HepG2 (cell line): ENCODE results near the gene HMG20B. TPM values are rescaled to one million over a fixed set of nuclear protein-coding genes. Genes with fewer than 3 reads are reported as not detected.

ENCODE experiments used
- ARID2 ChIP-seq: sonication (generic); formaldehyde crosslinking; IDR thresholded peaks from 2 replicates; pipeline ENCODE4 v1.8.1; 2022; ENCODE audit warnings: mild to moderate bottlenecking, missing genetic modification reagents, borderline replicate concordance
- ARID5B ChIP-seq: IDR thresholded peaks from 2 replicates; pipeline ENCODE4 v1.4.0; 2020; ENCODE audit warnings: mild to moderate bottlenecking, missing genetic modification reagents
- CERS6 ChIP-seq: sonication (generic); formaldehyde crosslinking; IDR thresholded peaks from 2 replicates; pipeline ENCODE4 v1.5.0; 2020; ENCODE audit warnings: missing genetic modification reagents
- HOXA3 ChIP-seq: sonication (generic); formaldehyde crosslinking; IDR thresholded peaks from 2 replicates; pipeline ENCODE4 v1.5.0; 2020; ENCODE audit warnings: missing genetic modification reagents
- KDM4B ChIP-seq: sonication (generic); formaldehyde crosslinking; IDR thresholded peaks from 2 replicates; pipeline ENCODE4 v1.4.0; 2020; ENCODE audit warnings: missing genetic modification reagents
- PHF21A ChIP-seq: sonication (generic); formaldehyde crosslinking; IDR thresholded peaks from 2 replicates; pipeline ENCODE4 v1.5.0; 2020; ENCODE audit warnings: mild to moderate bottlenecking, missing genetic modification reagents
- PRDM10 ChIP-seq: sonication (generic); formaldehyde crosslinking; IDR thresholded peaks from 2 replicates; pipeline ENCODE4 v1.4.0; 2020; ENCODE audit warnings: low read depth, missing genetic modification reagents
- RARA ChIP-seq: IDR thresholded peaks from 2 replicates; pipeline ENCODE4 v1.6.1; 2016; ENCODE audit warnings: missing genetic modification reagents, missing compliant biosample characterization
- SOX13 ChIP-seq, 3 experiments: fragments of 450-650 bp in 1 of 3; sonication (generic) in 1 of 3; formaldehyde crosslinking in 1 of 3; IDR thresholded peaks in 2 of 3; conservative IDR thresholded peaks in 1 of 3; 2 replicates each; pipeline versions ENCODE4 v1.5.0 to v1.6.1; 2016 to 2020; ENCODE audit warnings: antibody characterized with exemption in 1 of 3, mild to moderate bottlenecking in 1 of 3, missing compliant biosample characterization in 1 of 3, missing genetic modification reagents in 1 of 3, moderate library complexity in 1 of 3
- TAF1 ChIP-seq: sonication (generic); formaldehyde crosslinking; IDR thresholded peaks from 2 replicates; pipeline ENCODE4 v1.4.0; 2020; ENCODE audit warnings: missing genetic modification reagents
- TBX2 ChIP-seq: sonication (generic); formaldehyde crosslinking; IDR thresholded peaks from 2 replicates; pipeline ENCODE4 v1.5.0; 2020; ENCODE audit warnings: missing genetic modification reagents, mild to moderate bottlenecking, borderline replicate concordance
- YY1 ChIP-seq: IDR thresholded peaks from 2 replicates; pipeline ENCODE4 v1.6.1; 2011; ENCODE audit warnings: low read length, low read depth, moderate library complexity, mild to moderate bottlenecking; ENCODE audit not compliant: insufficient read depth, insufficient replicate concordance
- ZNF230 ChIP-seq: sonication (generic); formaldehyde crosslinking; IDR thresholded peaks from 2 replicates; pipeline ENCODE4 v1.4.0; 2020; ENCODE audit warnings: mild to moderate bottlenecking, missing genetic modification reagents
- ZNF547 ChIP-seq: sonication (generic); formaldehyde crosslinking; IDR thresholded peaks from 2 replicates; pipeline ENCODE4 v1.5.1; 2020; ENCODE audit warnings: mild to moderate bottlenecking, missing genetic modification reagents
- ZNF615 ChIP-seq: sonication (generic); formaldehyde crosslinking; IDR thresholded peaks from 2 replicates; pipeline ENCODE4 v1.5.0; 2020; ENCODE audit warnings: mild to moderate bottlenecking, missing genetic modification reagents, borderline replicate concordance
- ZNF724P ChIP-seq: sonication (generic); formaldehyde crosslinking; IDR thresholded peaks from 2 replicates; pipeline ENCODE4 v1.8.0; 2022; ENCODE audit warnings: missing genetic modification reagents, borderline replicate concordance
- polyA plus RNA-seq, 8 experiments: library from polyadenylated mRNA; depleted of rRNA in 3 of 8; stranded (reverse) in 7 of 8; unstranded in 1 of 8; fragments of >200 nt; fragmentation: Illumina TruSeq in 4 of 8; extraction: Trizol in 4 of 8; gene quantifications; 2 replicates each; pipeline versions ENCODE4 v1.2.1 to v1.2.3, GENCODE V29; 2011 to 2016; ENCODE audit warnings: low read depth in 4 of 8, missing spikeins in 1 of 8, mixed read lengths in 1 of 8; ENCODE audit not compliant: insufficient read depth in 1 of 8
- total RNA-seq, 5 experiments: library from RNA; depleted of rRNA; stranded (reverse); fragments of >200 nt; fragmentation: Illumina TruSeq; extraction: Trizol; gene quantifications; 2 replicates each; pipeline ENCODE4 v1.2.3, GENCODE V29; 2016; ENCODE audit warnings: low read depth in 1 of 5

Gene HMG20B
- total and polyA plus RNA-seq, 2 of the 13 experiments (the other 11 are each of a cell fraction or from before 2014, with no cell fraction given) = 23.9 to 29.2 TPM

GRCh38 chr19:3570606-3571011, 2.1 kb upstream of the HMG20B start (continued):
- no peak for TF ChIP-seq SOX13 (IDR thresholded peaks at IDR 0.05)
- TF ChIP-seq SOX13 (CRISPR knock-in tag; conservative IDR thresholded peaks at IDR 0.05 in 1 of 2, IDR thresholded peaks at IDR 0.05 in 1 of 2) = peak in 1 of 2 experiments; percentile 36; a peak in 1 of 4 replicates
- TF ChIP-seq TBX2 (CRISPR knock-in tag) = no peak
- no peak for TF ChIP-seq ZNF615 (CRISPR knock-in tag)
- TF ChIP-seq PRDM10 (CRISPR knock-in tag) = peak; percentile 72
- TF ChIP-seq ARID5B = peak; percentile 22; the same call in 1 of the 2 replicates
- TF ChIP-seq PHF21A = peak; percentile 36
- TF ChIP-seq YY1 = no peak
- no peak for TF ChIP-seq ZNF547 (CRISPR knock-in tag)
- TF ChIP-seq ZNF230 (CRISPR knock-in tag) = no peak
- no peak for TF ChIP-seq ARID2 (CRISPR knock-in tag)
- no peak for TF ChIP-seq KDM4B (CRISPR knock-in tag)
- no peak for TF ChIP-seq ZNF724P
- TF ChIP-seq CERS6 (CRISPR knock-in tag) = no peak
- no peak for TF ChIP-seq HOXA3
- no peak for TF ChIP-seq TAF1 (CRISPR knock-in tag)
- 0 out of 2 replicates have a peak, but pooled peaks have one; percentile 20 for TF ChIP-seq RARA (CRISPR knock-in tag)
